IMR-90 (cell line): Measurements from ENCODE around the gene TPGS1. TPM values are rescaled to one million over a fixed set of nuclear protein-coding genes. Genes with fewer than 3 reads are reported as not detected.

Experiments
- ATAC-seq: fragments of 200-7000 bp; cut with Tn5 transposase; 2 replicates; pipeline ENCODE4 v1.9.1; 2020; ENCODE audit warnings: low read depth, mild to moderate bottlenecking, moderate library complexity
- BruUV-seq: library from RNA; stranded (reverse); fragments of 400-500 nt; replicated peaks from 2 replicates; lab custom pipeline; 2021; lab: Mats Ljungman, UMichigan
- CTCF ChIA-PET: fragments of 300-600 bp; formaldehyde crosslinking; extraction: SDS; loops from one replicate; lab custom pipeline; 2021; ENCODE audit warnings: antibody characterized with exemption; lab: Yijun Ruan, JAX
- POLR2A ChIA-PET: fragments of 300-600 bp; sonication (Branson Sonifier 250); formaldehyde crosslinking; loops from one replicate; lab custom pipeline; 2022; ENCODE audit warnings: antibody characterized with exemption; ENCODE audit not compliant: unreplicated experiment; lab: Charles Lee
- DNase-seq: peaks from one replicate; pipeline ENCODE4 v3.0.0; 2013
- H2AFZ ChIP-seq: replicated peaks from 2 replicates; pipeline ENCODE3; 2013; ENCODE audit warnings: low read length, mild to moderate bottlenecking; ENCODE audit not compliant: poor library complexity
- H2AK5ac ChIP-seq: 2 replicates; pipeline ENCODE4 v1.6.1; 2013; ENCODE audit warnings: low read depth, low read length, inconsistent platforms
- H2AK9ac ChIP-seq: replicated peaks from 2 replicates; pipeline ENCODE3; 2013; ENCODE audit warnings: mild to moderate bottlenecking, low read depth, low read length, moderate library complexity; ENCODE audit not compliant: poor library complexity
- H2BK120ac ChIP-seq: 2 replicates; pipeline ENCODE4 v1.6.1; 2013; ENCODE audit warnings: low read depth, low read length, inconsistent platforms
- H2BK15ac ChIP-seq: 3 replicates; pipeline ENCODE4 v1.6.1; 2013; ENCODE audit warnings: low read depth, low read length, inconsistent platforms
- H2BK20ac ChIP-seq: 2 replicates; pipeline ENCODE4 v1.6.1; 2013; ENCODE audit warnings: low read depth, mild to moderate bottlenecking, inconsistent platforms, low read length, moderate library complexity
- H2BK5ac ChIP-seq: 2 replicates; pipeline ENCODE4 v1.6.1; 2013; ENCODE audit warnings: mild to moderate bottlenecking, low read depth, low read length, inconsistent platforms; ENCODE audit not compliant: poor library complexity, severe bottlenecking
- H3K14ac ChIP-seq: replicated peaks from 2 replicates; pipeline ENCODE4 v1.6.1; 2013; ENCODE audit warnings: low read depth, low read length, inconsistent platforms
- H3K18ac ChIP-seq: 2 replicates; pipeline ENCODE4 v1.6.1; 2013; ENCODE audit warnings: low read depth, low read length, control low read depth
- H3K23ac ChIP-seq: 2 replicates; pipeline ENCODE4 v1.6.1; 2013; ENCODE audit warnings: low read depth, low read length, inconsistent platforms
- H3K27ac ChIP-seq: 2 replicates; pipeline ENCODE4 v1.5.1; 2013; ENCODE audit warnings: mild to moderate bottlenecking, control low read depth, low read length; ENCODE audit not compliant: insufficient read depth
- H3K27me3 ChIP-seq: 2 replicates; pipeline ENCODE4 v1.6.1; 2013; ENCODE audit warnings: low read length; ENCODE audit not compliant: control insufficient read depth, insufficient read depth
- H3K36me3 ChIP-seq: 2 replicates; pipeline ENCODE4 v1.6.1; 2013; ENCODE audit warnings: low read length, mixed read lengths; ENCODE audit not compliant: control insufficient read depth, insufficient read depth
- H3K4ac ChIP-seq: 2 replicates; pipeline ENCODE4 v1.6.1; 2013; ENCODE audit warnings: low read depth, low read length, inconsistent platforms
- H3K4me1 ChIP-seq: 2 replicates; pipeline ENCODE4 v1.6.1; 2013; ENCODE audit warnings: low read length, mixed read lengths; ENCODE audit not compliant: control insufficient read depth, insufficient read depth
- H3K4me2 ChIP-seq: 2 replicates; pipeline ENCODE4 v1.6.1; 2013; ENCODE audit warnings: low read depth, mild to moderate bottlenecking, control low read depth, low read length, moderate library complexity
- H3K4me3 ChIP-seq: 2 replicates; pipeline ENCODE4 v1.5.1; 2013; ENCODE audit warnings: low read depth, mild to moderate bottlenecking, control low read depth, low read length, moderate library complexity; ENCODE audit not compliant: insufficient read depth
- H3K56ac ChIP-seq: 2 replicates; pipeline ENCODE4 v1.6.1; 2013; ENCODE audit warnings: low read length, inconsistent platforms; ENCODE audit not compliant: insufficient read depth; ENCODE audit errors: extremely low read depth
- H3K79me1 ChIP-seq, 2 experiments: 2 replicates each; pipeline ENCODE4 v1.6.1; 2013; ENCODE audit warnings: low read length in 2 of 2, inconsistent platforms in 1 of 2, low read depth in 1 of 2
- H3K9ac ChIP-seq: 2 replicates; pipeline ENCODE4 v1.6.1; 2013; ENCODE audit warnings: low read depth, low read length, control low read depth
- H3K9me1 ChIP-seq: 2 replicates; pipeline ENCODE4 v1.6.1; 2013; ENCODE audit warnings: low read length, inconsistent platforms; ENCODE audit not compliant: insufficient read depth
- H3K9me3 ChIP-seq: 2 replicates; pipeline ENCODE4 v1.6.1; 2013; ENCODE audit warnings: low read length; ENCODE audit not compliant: control insufficient read depth, insufficient read depth
- H4K20me1 ChIP-seq: 2 replicates; pipeline ENCODE4 v1.6.1; 2013; ENCODE audit warnings: low read length, inconsistent platforms; ENCODE audit not compliant: insufficient read depth
- H4K5ac ChIP-seq: 2 replicates; pipeline ENCODE4 v1.6.1; 2013; ENCODE audit warnings: mild to moderate bottlenecking, low read depth, low read length, control low read depth
- H4K8ac ChIP-seq, 2 experiments: 2 replicates each; pipeline ENCODE4 v1.6.1; 2013; ENCODE audit warnings: low read depth in 2 of 2, low read length in 2 of 2, control low read depth in 1 of 2, inconsistent platforms in 1 of 2
- H4K91ac ChIP-seq: 2 replicates; pipeline ENCODE4 v1.6.1; 2013; ENCODE audit warnings: low read depth, low read length, inconsistent platforms; ENCODE audit not compliant: insufficient read depth
- BHLHE40 ChIP-seq: fragments of 150-350 bp; IDR thresholded peaks from 2 replicates; pipeline ENCODE4 v1.6.1; 2016; ENCODE audit warnings: mild to moderate bottlenecking, low read depth, low read length
- CEBPB ChIP-seq: IDR thresholded peaks from 2 replicates; pipeline ENCODE4 v1.6.1; 2012; ENCODE audit warnings: low read depth, low read length, improper control_type of control experiment
- CHD1 ChIP-seq: IDR thresholded peaks from 2 replicates; pipeline ENCODE4 v1.6.1; 2012; ENCODE audit warnings: low read depth, low read length, improper control_type of control experiment
- MAZ ChIP-seq: IDR thresholded peaks from 2 replicates; pipeline ENCODE4 v1.6.1; 2012; ENCODE audit warnings: low read depth, mild to moderate bottlenecking, low read length, improper control_type of control experiment, moderate library complexity, borderline replicate concordance
- NFE2L2 ChIP-seq: fragments of 150-350 bp; IDR thresholded peaks from 2 replicates; pipeline ENCODE4 v1.6.1; 2016; ENCODE audit warnings: low read depth, mild to moderate bottlenecking, low read length
- POLR2A ChIP-seq: IDR thresholded peaks from 2 replicates; pipeline ENCODE4 v1.6.1; 2012; ENCODE audit warnings: mild to moderate bottlenecking, low read depth, low read length
- RAD21 ChIP-seq: IDR thresholded peaks from 2 replicates; pipeline ENCODE4 v1.6.1; 2012; ENCODE audit warnings: low read length, improper control_type of control experiment
- RCOR1 ChIP-seq: IDR thresholded peaks from 2 replicates; pipeline ENCODE4 v1.6.1; 2012; ENCODE audit warnings: mild to moderate bottlenecking, low read length, improper control_type of control experiment; ENCODE audit not compliant: insufficient replicate concordance
- WGBS, 2 experiments: methylation state at CpG; one replicate each; pipeline versions ENCODE4 v1.1.5 to v1.1.7; 2013; ENCODE audit warnings: missing lambda C conversion rate in 2 of 2; ENCODE audit not compliant: insufficient read length in 1 of 2; ENCODE audit errors: extremely low coverage in 2 of 2; 5-methylcytosine and 5-hydroxymethylcytosine counted together
- dilution Hi-C: fragments of 300-500 bp; cut with HindIII; formaldehyde crosslinking; loops from one replicate; pipeline ENCODE4 v1.14.3; 2018; ENCODE audit warnings: low sequenced_read_pairs; ENCODE audit not compliant: unreplicated experiment
- in situ Hi-C: fragments of 300-500 bp; cut with MboI; formaldehyde crosslinking; loops from 3 replicates; pipeline ENCODE4 v1.14.3; 2019; ENCODE audit warnings: low sequenced_read_pairs, inconsistent platforms, mixed read lengths
- intact Hi-C: fragments of 100-400 bp; cut with micrococcal nuclease; formaldehyde crosslinking; loops from 2 replicates; pipeline ENCODE4 v1.10.0; 2022
- polyA plus RNA-seq, 3 experiments: library from polyadenylated mRNA; depleted of rRNA; stranded (reverse); fragments of >200 nt; gene quantifications; 2 replicates each; pipeline ENCODE4 v1.2.3, GENCODE V29; 2012; ENCODE audit warnings: low replicate concordance in 1 of 3
- total RNA-seq: library from RNA; depleted of rRNA; stranded (reverse); fragments of >200 nt; gene quantifications from 2 replicates; pipeline ENCODE4 v1.2.3, GENCODE V29; 2012
- TF ChIP-seq, protein P1 (sequence below): conservative IDR thresholded peaks from 2 replicates; pipeline ENCODE4 v1.5.1; 2012; ENCODE audit warnings: mild to moderate bottlenecking, low read depth, low read length, improper control_type of control experiment

The TPGS1 gene
- total and polyA plus RNA-seq, 2 of the 4 experiments (the other 2 are of a cell fraction): 2.7 to 6.3 TPM

DNA sequence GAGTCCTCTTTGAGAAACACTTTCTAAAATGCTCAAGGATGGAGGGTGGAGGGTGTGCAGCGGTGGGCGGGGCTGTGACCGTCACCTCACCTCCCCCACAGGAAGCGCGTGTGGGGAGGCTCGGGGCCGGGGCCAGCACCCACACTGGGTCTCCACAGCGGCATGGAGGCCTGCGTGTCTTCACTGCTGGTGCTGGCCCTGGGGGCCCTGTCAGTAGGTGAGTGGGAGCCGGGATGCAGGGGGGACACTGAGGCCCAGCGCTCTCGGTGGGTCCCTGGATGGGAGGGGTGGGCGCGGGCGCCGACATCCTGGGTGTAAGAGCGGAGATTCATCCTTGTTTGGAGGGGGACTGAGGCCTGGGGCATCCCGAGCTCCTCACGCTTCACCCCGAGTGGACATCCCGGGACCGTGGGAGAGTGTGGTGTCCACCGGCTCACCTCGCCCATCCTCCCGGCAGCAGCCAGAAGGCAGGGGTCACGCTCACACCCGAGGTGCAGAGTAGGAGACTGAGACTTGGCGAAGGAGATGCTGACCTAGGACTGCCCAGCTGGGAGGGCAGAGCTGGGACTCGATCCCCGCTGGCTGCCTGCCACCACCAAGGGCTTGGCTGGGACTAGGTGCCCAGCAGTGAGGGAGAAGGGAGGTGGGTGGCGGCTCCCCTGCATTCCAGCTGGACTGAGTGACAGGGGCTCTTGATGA lies 36.8 kb downstream of the TPGS1 start, which contains the start of gene GZMM:
TSS of gene GZMM (plus strand) at position 144 of the 699 bp plus-strand sequence. CDS start at position 163, 19 bp downstream.
- no peak within 1 kb of the TSS for H3K18ac ChIP-seq
- peaks cover 25% of the 10 kb centered on the region for H3K36me3 ChIP-seq
- no peak within 1 kb of the TSS for H3K27ac ChIP-seq
- H2BK120ac ChIP-seq: no peak within 1 kb of the TSS
- no peak within 1 kb of the TSS for H2BK20ac ChIP-seq
- no peaks in the 10 kb centered on the region for H3K27me3 ChIP-seq
- DNase-seq (no peak), ATAC-seq (peak; percentile 15; the same call in 1 of the 2 replicates)
- WGBS, 2 experiments: 63% methylated on average over 11 of the region's 31 CpGs; no CpG with 5 or more reads in 1 of the 2 experiments
- H3K9me3 ChIP-seq: no peaks in the 10 kb centered on the region
- intact Hi-C loops: no loop called here
- no peak within 1 kb of the TSS for H3K4me2 ChIP-seq
- no peak within 1 kb of the TSS for H4K5ac ChIP-seq
- H2BK5ac ChIP-seq: no peak within 1 kb of the TSS
- H3K4me3 ChIP-seq: no peak within 1 kb of the TSS
- H2AK5ac ChIP-seq: no peak within 1 kb of the TSS
- H2AFZ ChIP-seq: no peak within 1 kb of the TSS
- H3K9ac ChIP-seq: no peak within 1 kb of the TSS
- no peak within 1 kb of the TSS for H4K91ac ChIP-seq
- no peak within 1 kb of the TSS for H3K56ac ChIP-seq
- TF ChIP-seq CHD1 (no peak), BHLHE40 (no peak), MAZ (no peak), CEBPB (no peak), POLR2A (no peak), NFE2L2 (no peak), RCOR1 (no peak), RAD21 (no peak)
- TF ChIP-seq, protein P1, sequence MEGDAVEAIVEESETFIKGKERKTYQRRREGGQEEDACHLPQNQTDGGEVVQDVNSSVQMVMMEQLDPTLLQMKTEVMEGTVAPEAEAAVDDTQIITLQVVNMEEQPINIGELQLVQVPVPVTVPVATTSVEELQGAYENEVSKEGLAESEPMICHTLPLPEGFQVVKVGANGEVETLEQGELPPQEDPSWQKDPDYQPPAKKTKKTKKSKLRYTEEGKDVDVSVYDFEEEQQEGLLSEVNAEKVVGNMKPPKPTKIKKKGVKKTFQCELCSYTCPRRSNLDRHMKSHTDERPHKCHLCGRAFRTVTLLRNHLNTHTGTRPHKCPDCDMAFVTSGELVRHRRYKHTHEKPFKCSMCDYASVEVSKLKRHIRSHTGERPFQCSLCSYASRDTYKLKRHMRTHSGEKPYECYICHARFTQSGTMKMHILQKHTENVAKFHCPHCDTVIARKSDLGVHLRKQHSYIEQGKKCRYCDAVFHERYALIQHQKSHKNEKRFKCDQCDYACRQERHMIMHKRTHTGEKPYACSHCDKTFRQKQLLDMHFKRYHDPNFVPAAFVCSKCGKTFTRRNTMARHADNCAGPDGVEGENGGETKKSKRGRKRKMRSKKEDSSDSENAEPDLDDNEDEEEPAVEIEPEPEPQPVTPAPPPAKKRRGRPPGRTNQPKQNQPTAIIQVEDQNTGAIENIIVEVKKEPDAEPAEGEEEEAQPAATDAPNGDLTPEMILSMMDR: no peak
- H2BK15ac ChIP-seq: no peak within 1 kb of the TSS
- BruUV-seq: no TSS peak
- no peaks in the 10 kb centered on the region; a peak in 1 of 4 replicates for H3K79me1 ChIP-seq
- no peak within 1 kb of the TSS for H3K4ac ChIP-seq
- no peak within 1 kb of the TSS for H3K14ac ChIP-seq
- H3K9me1 ChIP-seq: peaks cover 8% of the 10 kb centered on the region
- dilution Hi-C loops: no loop called here
- in situ Hi-C loops: no loop called here
- no peak within 1 kb of the TSS for H4K8ac ChIP-seq
- peaks cover 7% of the 10 kb centered on the region for H4K20me1 ChIP-seq
- H2AK9ac ChIP-seq: no peak within 1 kb of the TSS
- H3K4me1 ChIP-seq: no peaks in the 10 kb centered on the region
- no peak within 1 kb of the TSS for H3K23ac ChIP-seq
- ChIA-PET CTCF (no interaction called here), POLR2A (no interaction called here)
